ENCODE data around the gene FTCD.
A peak's percentile ranks its signal among the peaks of the same experiment; 100 is the strongest.

Gene FTCD

DNA sequence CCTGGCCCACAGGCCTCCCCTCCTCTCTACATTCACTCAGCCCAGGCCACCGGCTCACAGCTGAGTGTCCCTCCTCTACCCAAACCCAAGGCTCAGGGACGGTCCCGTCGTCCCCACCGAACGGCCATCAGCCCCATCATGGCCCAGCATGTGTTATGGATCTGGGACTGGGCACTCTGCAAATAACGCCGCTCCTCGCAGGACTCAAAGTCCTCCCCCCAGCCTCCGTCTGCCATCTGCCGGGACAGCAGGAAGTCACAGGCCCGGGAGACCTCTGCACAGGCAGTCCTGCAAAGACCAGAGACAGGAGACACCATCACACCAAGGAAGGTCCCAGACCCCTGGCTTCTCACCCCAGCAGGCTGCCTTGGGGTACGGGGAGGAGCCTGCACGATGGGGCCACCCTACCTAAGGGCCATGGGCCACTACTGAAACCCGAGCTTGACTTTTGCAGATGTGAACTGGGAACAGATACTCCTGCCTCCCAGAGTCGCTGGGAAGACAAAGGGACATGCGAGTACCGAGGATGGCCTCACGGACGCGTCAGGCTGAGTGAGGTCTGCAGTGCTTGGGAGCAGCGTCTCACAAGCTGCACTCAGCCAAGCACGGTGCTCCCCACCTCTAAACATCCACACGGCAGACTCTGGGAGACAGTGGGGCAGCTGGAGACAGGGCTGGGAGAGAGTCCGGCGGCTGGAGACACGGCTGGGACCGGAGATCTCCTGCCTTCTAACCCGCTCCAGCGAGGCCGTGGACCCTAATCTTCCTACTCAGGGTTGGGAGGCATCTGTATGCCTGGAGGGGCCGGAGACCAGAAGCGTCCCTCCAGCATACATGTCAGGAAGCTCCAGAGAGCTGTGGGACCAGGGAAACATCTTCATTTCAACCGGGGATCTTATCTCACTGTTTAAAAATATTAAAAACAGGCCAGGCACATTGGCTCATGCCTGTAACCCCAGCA lies 39.3 kb upstream of the FTCD start:
- Histone ChIP-seq H3K9me3 (ENCODE audit: control insufficient read depth in 2 of 2, low read length in 2 of 2) (no peaks in the 10 kb centered on the region), H3K27me3 (ENCODE audit: control insufficient read depth in 1 of 2, insufficient read depth in 2 of 2, low read length in 2 of 2) (no peaks in the 10 kb centered on the region), H3K4me3 (ENCODE audit: low read length in 2 of 2) (no peak overlapping the region), H3K4me1 (ENCODE audit: control insufficient read depth, insufficient read depth, low read length) (peaks cover 9% of the 10 kb centered on the region), H3K9ac (ENCODE audit: low read length in 2 of 2) (no peak overlapping the region), H3K27ac (ENCODE audit: low read length) (no peak overlapping the region), H3K36me3 (ENCODE audit: control insufficient read depth in 2 of 2, insufficient read depth in 2 of 2, low read length in 2 of 2) (peaks cover 43 to 60% of the 10 kb centered on the region in 2 donors)

DNA sequence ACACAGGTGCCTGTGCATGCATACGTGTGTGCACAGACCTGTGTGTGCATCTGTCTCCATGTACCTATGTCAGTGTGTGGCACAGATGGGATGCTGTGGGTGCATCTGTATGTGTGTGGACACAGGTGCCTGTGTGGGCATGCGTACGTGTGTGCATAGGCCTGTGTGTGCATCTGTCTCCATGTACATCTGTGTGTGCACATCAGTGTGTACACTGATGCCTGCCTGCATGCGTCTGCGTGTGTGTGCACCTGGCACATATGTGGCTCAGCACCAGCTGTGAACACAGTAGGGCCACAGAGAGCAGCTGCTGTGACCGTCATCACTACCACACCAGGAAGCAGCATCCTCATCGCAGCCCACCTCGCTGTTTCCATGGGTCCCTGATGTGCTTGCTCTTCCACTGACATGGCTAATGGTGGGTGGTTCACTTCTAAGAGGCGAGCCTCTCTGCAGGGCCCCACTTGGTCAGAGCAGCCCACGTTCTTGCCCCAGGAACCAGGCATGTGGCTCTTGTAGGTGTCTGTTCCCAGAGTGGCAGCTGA lies 38.5 kb upstream of the FTCD start:
- no peak overlapping the region for H3K4me3 ChIP-seq (ENCODE audit: low read length in 2 of 2)
- no peak overlapping the region for H3K9ac ChIP-seq (ENCODE audit: low read length in 2 of 2)
- H3K27me3 ChIP-seq (ENCODE audit: control insufficient read depth in 1 of 2, insufficient read depth in 2 of 2, low read length in 2 of 2): no peaks in the 10 kb centered on the region
- H3K4me1 ChIP-seq (ENCODE audit: control insufficient read depth, insufficient read depth, low read length): peaks cover 16% of the 10 kb centered on the region
- no peak overlapping the region for H3K27ac ChIP-seq (ENCODE audit: low read length)
- no peaks in the 10 kb centered on the region for H3K9me3 ChIP-seq (ENCODE audit: control insufficient read depth in 2 of 2, low read length in 2 of 2)
- H3K36me3 ChIP-seq (ENCODE audit: control insufficient read depth in 2 of 2, insufficient read depth in 2 of 2, low read length in 2 of 2): peaks cover 38 to 57% of the 10 kb centered on the region in 2 donors

DNA sequence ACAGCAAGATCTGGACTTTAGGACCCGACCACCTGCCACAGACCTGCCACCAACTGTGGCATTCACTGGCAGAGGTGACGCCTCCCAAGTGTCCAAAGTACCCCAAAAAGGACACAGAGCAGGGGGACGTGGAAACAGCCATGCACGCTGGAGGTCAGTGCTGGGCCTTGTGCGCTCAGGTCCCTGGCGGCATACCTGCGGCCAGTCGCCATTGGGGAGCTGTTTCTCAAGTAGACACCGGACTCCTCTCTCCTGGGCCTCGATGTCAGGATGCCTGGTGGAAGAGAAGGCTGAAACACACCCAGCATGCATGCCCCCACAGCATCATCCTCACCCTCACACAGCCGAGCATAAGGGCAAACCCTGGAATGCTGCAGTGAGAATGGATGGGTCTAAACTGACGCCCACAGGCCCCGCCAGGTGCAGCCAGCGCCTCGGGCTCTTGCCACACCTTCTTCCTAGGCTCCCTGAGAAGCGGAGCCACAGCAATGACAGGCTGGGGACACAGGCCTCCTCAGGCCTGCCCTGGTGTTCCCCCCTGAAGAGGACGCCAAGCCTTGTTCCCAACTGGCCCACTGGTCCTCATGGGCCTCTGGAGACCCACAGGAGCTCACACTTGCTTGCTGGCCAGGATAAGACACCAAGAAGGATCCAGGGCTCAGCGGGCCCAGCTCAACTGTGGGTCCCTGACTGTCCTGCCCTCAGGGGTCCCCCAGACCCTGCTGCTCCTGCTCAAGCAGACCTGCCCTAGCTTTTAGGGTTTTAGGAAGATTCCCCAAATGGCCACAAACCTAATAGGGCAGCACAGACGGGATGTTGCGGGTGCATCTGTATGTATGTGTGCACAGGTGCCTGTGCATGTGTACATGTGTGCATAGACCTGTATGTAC lies 36.6 kb upstream of the FTCD start:
- no peaks in the 10 kb centered on the region for H3K27me3 ChIP-seq (ENCODE audit: control insufficient read depth in 1 of 2, insufficient read depth in 2 of 2, low read length in 2 of 2)
- H3K4me1 ChIP-seq (ENCODE audit: control insufficient read depth, insufficient read depth, low read length): peaks cover 20% of the 10 kb centered on the region
- H3K27ac ChIP-seq (ENCODE audit: low read length): no peak overlapping the region
- no peaks in the 10 kb centered on the region for H3K9me3 ChIP-seq (ENCODE audit: control insufficient read depth in 2 of 2, low read length in 2 of 2)
- no peak overlapping the region for H3K9ac ChIP-seq (ENCODE audit: low read length in 2 of 2)
- no peak overlapping the region for H3K4me3 ChIP-seq (ENCODE audit: low read length in 2 of 2)
- peaks cover 41 to 59% of the 10 kb centered on the region in 2 donors for H3K36me3 ChIP-seq (ENCODE audit: control insufficient read depth in 2 of 2, insufficient read depth in 2 of 2, low read length in 2 of 2)

DNA sequence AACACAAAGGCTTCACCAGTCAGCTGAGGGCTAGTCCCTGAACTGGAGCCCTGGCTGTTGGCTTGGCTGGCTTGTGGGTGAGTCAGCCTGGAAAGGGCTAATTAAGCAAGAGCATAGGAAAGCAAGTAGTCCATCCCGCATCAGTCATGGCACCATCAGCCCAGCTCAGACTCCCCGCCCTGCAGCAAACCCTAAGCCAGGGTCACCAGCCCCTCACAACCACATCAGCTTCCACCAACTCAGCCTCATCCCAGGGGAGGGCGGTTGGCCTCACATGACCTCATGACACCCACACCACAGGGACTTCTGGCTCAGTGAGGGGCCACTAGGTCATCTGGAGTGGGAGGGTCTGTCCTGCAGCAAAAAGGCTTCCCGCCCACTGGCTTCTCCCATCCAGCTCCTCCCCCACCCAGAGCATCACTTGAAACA lies 35.9 kb upstream of the FTCD start:
- H3K9me3 ChIP-seq (ENCODE audit: control insufficient read depth in 2 of 2, low read length in 2 of 2): no peaks in the 10 kb centered on the region
- H3K4me1 ChIP-seq (ENCODE audit: control insufficient read depth, insufficient read depth, low read length): peaks cover 20% of the 10 kb centered on the region
- H3K9ac ChIP-seq (ENCODE audit: low read length in 2 of 2): no peak overlapping the region
- no peak overlapping the region for H3K27ac ChIP-seq (ENCODE audit: low read length)
- no peaks in the 10 kb centered on the region for H3K27me3 ChIP-seq (ENCODE audit: control insufficient read depth in 1 of 2, insufficient read depth in 2 of 2, low read length in 2 of 2)
- H3K4me3 ChIP-seq (ENCODE audit: low read length in 2 of 2): no peak overlapping the region
- peaks cover 35 to 52% of the 10 kb centered on the region in 2 donors for H3K36me3 ChIP-seq (ENCODE audit: control insufficient read depth in 2 of 2, insufficient read depth in 2 of 2, low read length in 2 of 2)

DNA sequence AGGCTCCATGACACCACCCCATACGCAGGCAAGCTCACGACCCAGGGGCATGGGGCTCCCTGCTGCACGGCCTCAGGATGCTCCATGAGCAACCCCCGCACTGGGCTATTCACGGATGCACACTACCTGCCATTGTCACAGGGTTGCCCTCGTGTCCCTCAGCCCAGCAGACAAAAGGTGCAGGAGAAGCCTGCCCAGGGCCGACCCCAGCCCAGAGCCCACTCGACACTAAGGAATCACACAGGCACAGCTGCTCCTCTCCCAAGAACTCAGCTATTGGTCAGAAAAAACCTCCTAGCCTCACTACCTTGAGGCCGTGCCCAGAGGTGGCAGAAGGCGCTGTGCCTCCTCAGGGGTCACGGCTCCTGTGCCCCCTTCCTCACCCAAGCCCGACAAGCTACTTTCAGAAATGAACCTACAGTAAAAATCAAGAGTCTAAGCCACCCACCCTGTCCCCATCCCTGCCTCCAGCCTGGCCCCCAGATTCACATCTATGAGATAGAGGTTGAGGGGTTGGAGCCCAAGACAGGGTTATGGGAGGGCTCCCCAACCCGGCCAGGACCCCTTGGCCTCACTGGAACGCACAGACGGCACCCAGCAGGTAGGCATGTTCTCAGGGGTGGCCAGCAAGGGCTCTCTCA lies 35.2 kb upstream of the FTCD start:
- H3K27ac ChIP-seq (ENCODE audit: low read length): no peak overlapping the region
- peaks cover 31 to 46% of the 10 kb centered on the region in 2 donors for H3K36me3 ChIP-seq (ENCODE audit: control insufficient read depth in 2 of 2, insufficient read depth in 2 of 2, low read length in 2 of 2)
- H3K4me1 ChIP-seq (ENCODE audit: control insufficient read depth, insufficient read depth, low read length): peaks cover 20% of the 10 kb centered on the region
- no peak overlapping the region for H3K9ac ChIP-seq (ENCODE audit: low read length in 2 of 2)
- H3K9me3 ChIP-seq (ENCODE audit: control insufficient read depth in 2 of 2, low read length in 2 of 2): no peaks in the 10 kb centered on the region
- peaks cover 0 to 3% of the 10 kb centered on the region in 2 donors for H3K27me3 ChIP-seq (ENCODE audit: control insufficient read depth in 1 of 2, insufficient read depth in 2 of 2, low read length in 2 of 2)
- H3K4me3 ChIP-seq (ENCODE audit: low read length in 2 of 2): no peak overlapping the region

DNA sequence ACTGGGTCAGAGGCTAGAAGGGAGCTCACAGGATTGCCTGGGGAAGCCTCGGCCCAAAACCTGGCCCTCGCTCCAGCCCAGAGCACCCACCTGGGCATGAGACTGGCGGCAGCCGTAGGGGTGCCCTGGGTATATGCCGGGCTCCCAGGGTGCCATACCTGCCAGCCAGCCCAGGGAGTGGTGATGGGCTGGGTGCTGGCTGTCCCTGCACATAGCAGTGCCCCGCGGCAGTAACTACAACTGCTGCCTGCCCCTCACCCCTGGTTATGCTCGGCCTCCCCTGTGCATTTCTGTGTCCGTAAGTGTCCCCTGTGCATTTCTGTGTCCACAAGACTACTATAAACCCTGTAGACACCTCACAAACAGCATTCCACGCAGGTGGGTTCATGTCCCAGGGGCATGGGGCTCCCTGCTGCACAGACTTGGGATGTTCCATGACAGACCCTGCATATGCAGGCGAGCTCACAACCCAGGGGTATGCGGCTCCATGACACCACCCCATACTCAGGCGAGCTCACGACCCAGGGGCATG lies 34.6 kb upstream of the FTCD start:
- H3K27me3 ChIP-seq (ENCODE audit: control insufficient read depth in 1 of 2, insufficient read depth in 2 of 2, low read length in 2 of 2): peaks cover 0 to 5% of the 10 kb centered on the region in 2 donors
- peaks cover 20% of the 10 kb centered on the region for H3K4me1 ChIP-seq (ENCODE audit: control insufficient read depth, insufficient read depth, low read length)
- H3K4me3 ChIP-seq (ENCODE audit: low read length in 2 of 2): no peak overlapping the region
- H3K9me3 ChIP-seq (ENCODE audit: control insufficient read depth in 2 of 2, low read length in 2 of 2): no peaks in the 10 kb centered on the region
- H3K9ac ChIP-seq (ENCODE audit: low read length in 2 of 2): no peak overlapping the region
- no peak overlapping the region for H3K27ac ChIP-seq (ENCODE audit: low read length)
- peaks cover 29 to 40% of the 10 kb centered on the region in 2 donors for H3K36me3 ChIP-seq (ENCODE audit: control insufficient read depth in 2 of 2, insufficient read depth in 2 of 2, low read length in 2 of 2)

DNA sequence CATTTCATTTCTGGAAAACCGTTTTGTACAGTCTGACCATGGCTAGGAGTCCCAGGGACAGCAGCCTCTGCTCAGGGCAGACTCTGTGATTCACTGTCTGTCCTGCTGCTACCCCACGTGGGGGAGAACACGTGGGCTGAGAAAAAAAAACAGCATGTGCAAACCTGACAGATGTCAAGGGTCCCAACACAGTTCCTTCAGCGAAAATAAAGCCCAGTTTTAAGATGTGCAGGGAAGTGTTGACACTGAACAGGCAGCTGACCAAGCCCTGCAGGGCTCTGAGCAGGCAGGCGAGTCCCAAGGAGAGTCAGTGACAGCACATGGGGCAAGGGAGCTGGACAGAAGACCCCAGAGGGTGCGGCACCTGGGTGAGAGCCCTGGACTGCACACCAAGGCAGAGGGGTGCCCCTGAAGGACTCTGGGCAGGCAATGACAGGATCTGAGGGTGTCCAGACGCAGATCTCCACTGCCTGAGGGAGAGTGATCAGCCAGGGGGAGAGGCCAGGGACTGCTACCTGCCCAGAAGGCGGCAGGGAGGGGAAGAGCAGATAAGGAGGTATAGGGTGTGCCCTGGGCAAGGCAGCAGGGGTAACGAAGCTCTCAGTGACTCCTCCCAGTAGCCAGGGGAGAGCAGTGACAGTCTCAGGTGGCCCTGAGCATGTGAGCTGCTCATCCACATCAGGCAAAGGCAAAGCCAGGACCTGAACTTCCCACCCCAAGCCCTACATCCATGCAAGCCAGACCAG lies 34.0 kb upstream of the FTCD start:
- Histone ChIP-seq H3K4me3 (ENCODE audit: low read length in 2 of 2) (no peak overlapping the region), H3K27ac (ENCODE audit: low read length) (peak overlapping the region; percentile 49), H3K9me3 (ENCODE audit: control insufficient read depth in 2 of 2, low read length in 2 of 2) (no peaks in the 10 kb centered on the region), H3K36me3 (ENCODE audit: control insufficient read depth in 2 of 2, insufficient read depth in 2 of 2, low read length in 2 of 2) (peaks cover 25 to 34% of the 10 kb centered on the region in 2 donors), H3K27me3 (ENCODE audit: control insufficient read depth in 1 of 2, insufficient read depth in 2 of 2, low read length in 2 of 2) (peaks cover 0 to 5% of the 10 kb centered on the region in 2 donors), H3K4me1 (ENCODE audit: control insufficient read depth, insufficient read depth, low read length) (peaks cover 23% of the 10 kb centered on the region), H3K9ac (ENCODE audit: low read length in 2 of 2) (peak overlapping the region in 1 of 2 donors; percentile 43)

DNA sequence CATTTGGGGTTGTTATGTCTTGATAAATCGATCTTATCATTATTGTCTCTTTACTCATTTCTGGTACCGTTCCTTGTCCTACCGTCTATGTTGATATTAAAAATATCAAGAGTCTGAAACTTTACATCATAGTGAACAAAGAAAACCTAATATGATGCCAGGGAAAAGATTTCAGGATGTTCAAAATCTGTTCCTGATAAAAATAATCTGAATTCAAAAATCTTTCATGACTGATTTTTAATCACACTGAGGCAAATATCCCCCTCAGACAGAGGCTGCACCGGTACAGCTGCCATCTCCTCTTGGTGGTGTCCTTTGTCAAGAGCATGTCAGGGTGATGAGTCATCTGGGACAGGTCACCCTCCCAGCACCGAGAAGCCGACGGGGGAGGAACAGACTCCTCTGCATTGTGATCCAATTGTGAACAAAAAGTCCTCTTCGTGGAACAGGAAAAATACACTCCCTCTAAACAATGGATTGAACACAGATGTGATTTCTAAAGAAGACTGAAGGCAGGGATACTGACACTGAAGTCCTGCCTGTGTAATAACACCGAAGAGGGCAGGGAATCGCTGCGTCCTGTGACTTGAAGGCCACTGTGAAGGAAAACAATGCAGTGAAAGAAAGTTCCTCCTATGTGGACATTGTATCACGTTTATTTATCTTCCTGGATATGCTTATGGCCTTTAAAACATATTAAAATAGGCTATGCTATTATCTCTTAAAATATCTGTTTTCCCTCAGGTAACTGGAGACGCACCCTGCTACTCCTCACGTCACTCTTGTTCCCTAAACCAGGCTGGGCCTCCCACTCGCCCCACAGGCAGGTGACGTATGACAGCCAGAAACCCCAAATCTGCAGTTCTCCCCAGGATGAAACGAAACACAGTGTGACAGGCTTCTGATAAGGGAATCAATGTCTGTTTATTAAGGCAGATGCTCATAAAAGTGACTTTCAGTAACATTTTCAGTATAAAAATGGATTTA lies 33.1 kb upstream of the FTCD start:
- H3K4me3 ChIP-seq (ENCODE audit: low read length in 2 of 2): no peak overlapping the region
- H3K27me3 ChIP-seq (ENCODE audit: control insufficient read depth in 1 of 2, insufficient read depth in 2 of 2, low read length in 2 of 2): peaks cover 0 to 5% of the 10 kb centered on the region in 2 donors
- no peaks in the 10 kb centered on the region for H3K9me3 ChIP-seq (ENCODE audit: control insufficient read depth in 2 of 2, low read length in 2 of 2)
- H3K9ac ChIP-seq (ENCODE audit: low read length in 2 of 2): peak overlapping the region; percentile 21 to 43
- peaks cover 18 to 25% of the 10 kb centered on the region in 2 donors for H3K36me3 ChIP-seq (ENCODE audit: control insufficient read depth in 2 of 2, insufficient read depth in 2 of 2, low read length in 2 of 2)
- peaks cover 26% of the 10 kb centered on the region for H3K4me1 ChIP-seq (ENCODE audit: control insufficient read depth, insufficient read depth, low read length)
- H3K27ac ChIP-seq (ENCODE audit: low read length): peak overlapping the region; percentile 49

DNA sequence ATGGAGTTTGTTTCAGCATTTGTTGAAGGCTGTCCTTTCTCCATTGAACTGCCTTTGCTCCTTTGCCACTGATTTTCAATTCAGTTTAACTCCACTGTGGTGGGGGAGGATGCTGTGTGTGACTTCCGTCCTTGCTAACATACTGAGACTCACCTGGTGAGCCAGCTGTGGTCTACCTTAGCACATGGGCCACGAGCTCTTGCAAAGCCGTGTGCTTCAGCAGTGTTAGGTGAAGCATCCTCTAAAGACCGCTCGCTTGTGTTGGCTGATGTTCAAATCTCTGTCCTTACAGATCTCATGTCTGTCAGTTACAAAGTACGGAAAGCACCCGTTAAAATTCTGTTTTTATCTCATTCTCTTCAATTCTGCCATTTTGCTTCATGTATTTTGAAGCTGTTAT lies 32.4 kb upstream of the FTCD start:
- no peak overlapping the region for H3K4me3 ChIP-seq (ENCODE audit: low read length in 2 of 2)
- peaks cover 26% of the 10 kb centered on the region for H3K4me1 ChIP-seq (ENCODE audit: control insufficient read depth, insufficient read depth, low read length)
- no peak overlapping the region for H3K27ac ChIP-seq (ENCODE audit: low read length)
- no peaks in the 10 kb centered on the region for H3K9me3 ChIP-seq (ENCODE audit: control insufficient read depth in 2 of 2, low read length in 2 of 2)
- H3K36me3 ChIP-seq (ENCODE audit: control insufficient read depth in 2 of 2, insufficient read depth in 2 of 2, low read length in 2 of 2): peaks cover 11 to 20% of the 10 kb centered on the region in 2 donors
- no peak overlapping the region for H3K9ac ChIP-seq (ENCODE audit: low read length in 2 of 2)
- peaks cover 0 to 5% of the 10 kb centered on the region in 2 donors for H3K27me3 ChIP-seq (ENCODE audit: control insufficient read depth in 1 of 2, insufficient read depth in 2 of 2, low read length in 2 of 2)
